GM12801 (cell line): ENCODE data around the gene RMC1.

Experiments
- TF ChIP-seq, protein P1 (sequence below): IDR thresholded peaks from one replicate; pipeline ENCODE4 v1.5.1; 2011; ENCODE audit warnings: control low read depth; ENCODE audit not compliant: insufficient read length; ENCODE audit errors: extremely low read depth

Gene RMC1

DNA sequence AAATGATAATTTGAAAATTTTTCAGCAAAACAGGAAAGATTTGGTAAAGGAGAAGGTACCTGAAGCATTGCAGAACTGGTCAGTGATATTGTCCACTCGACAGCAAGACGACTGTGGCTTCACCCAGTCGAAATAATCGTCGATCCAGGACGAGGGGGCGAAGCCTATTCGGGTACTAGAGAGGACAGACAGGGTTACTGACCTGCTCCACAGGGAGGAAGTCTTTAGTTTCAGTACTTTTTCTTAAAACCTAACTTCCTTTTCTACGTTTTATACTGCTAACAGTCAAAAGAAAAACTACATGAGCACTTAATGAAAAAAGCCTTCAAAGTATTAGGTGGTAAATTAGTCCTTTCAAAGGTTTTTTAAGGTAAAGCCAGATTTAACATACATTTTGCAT, 36.0 kb downstream of the RMC1 start:
- TF ChIP-seq, protein P1, sequence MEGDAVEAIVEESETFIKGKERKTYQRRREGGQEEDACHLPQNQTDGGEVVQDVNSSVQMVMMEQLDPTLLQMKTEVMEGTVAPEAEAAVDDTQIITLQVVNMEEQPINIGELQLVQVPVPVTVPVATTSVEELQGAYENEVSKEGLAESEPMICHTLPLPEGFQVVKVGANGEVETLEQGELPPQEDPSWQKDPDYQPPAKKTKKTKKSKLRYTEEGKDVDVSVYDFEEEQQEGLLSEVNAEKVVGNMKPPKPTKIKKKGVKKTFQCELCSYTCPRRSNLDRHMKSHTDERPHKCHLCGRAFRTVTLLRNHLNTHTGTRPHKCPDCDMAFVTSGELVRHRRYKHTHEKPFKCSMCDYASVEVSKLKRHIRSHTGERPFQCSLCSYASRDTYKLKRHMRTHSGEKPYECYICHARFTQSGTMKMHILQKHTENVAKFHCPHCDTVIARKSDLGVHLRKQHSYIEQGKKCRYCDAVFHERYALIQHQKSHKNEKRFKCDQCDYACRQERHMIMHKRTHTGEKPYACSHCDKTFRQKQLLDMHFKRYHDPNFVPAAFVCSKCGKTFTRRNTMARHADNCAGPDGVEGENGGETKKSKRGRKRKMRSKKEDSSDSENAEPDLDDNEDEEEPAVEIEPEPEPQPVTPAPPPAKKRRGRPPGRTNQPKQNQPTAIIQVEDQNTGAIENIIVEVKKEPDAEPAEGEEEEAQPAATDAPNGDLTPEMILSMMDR = no peak

DNA sequence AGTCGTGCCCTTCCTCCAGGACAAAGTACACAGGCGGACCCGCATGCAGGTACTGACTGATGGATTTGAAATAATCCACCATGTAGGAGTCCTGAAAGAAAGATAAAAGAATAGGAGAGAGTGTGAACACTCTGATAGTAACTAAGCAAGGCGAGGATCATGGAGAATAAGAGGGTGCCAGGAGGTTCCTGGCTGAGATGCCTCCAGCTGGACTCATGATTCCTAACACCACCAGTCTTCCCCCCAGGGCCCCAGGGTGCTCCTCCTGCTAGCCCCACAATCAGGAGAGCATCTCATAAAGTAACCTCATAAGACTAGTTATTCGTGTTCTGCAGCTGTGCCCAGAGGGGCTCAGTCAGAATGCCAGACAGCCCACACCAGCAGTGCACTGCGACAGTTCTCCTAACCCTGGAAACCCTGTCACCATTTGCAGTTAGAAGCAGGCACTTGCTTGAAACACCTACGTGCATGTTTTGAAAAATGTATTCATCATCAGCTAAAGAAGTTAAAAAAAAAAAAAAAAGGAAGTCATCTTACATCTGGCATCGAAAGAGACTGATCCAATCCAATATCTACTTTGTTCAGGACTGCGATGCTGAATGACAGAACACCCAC, 36.7 kb downstream of the RMC1 start:
- TF ChIP-seq, protein P1 = no peak

DNA sequence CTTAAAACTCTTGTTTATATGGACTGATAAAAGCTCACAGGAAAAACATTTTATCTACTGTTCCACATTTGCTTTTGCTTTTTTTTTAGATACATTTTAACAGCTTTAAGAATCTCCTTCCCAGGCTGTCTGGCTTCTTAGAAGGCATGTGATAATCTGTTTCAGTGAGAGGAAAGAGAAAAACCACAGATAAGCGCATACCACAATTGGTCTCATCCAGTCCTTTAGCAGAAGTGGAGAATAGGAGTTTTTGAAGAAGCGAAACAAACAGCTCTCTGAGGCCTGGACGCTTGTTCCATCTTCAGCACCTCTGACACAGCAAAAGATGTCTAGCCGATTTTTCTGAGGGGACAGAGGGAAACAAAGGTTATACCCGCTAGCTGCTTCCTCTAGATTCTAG, 37.6 kb downstream of the RMC1 start:
- TF ChIP-seq, protein P1 = no peak

DNA sequence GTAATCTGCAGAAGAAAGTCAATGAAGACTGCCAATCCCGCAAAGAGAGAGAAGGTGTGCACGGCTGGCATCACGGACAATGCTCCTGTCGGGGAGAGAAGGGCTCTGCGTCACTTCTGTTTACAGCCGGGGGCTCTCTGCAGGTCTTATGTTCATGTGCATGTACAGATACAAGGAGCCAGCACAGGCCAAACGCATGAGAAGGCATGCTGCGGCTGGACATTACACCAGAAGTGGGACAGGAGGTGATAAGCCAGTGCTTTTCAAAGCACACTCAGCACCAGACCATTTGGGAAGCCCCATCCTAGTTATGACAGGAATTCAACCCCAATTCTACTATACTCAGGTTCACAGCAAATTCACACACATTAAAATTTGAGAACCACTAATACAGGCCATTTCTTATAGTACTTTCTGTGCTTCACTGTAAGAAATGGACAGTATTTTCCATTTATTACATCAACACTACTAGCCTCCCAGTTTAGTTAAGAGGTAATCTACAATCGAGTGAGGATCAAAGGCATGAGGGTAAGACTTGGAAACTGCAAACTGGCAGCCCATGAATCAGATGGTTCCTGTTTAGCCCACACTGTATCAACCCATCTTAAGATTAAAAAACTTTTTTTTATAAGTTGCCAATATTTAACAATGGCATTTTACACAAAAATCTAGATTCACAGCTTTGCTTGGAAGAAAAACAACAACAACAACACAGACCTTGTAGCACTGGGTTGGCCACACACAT, 38.2 kb downstream of the RMC1 start:
- TF ChIP-seq, protein P1 = no peak

DNA sequence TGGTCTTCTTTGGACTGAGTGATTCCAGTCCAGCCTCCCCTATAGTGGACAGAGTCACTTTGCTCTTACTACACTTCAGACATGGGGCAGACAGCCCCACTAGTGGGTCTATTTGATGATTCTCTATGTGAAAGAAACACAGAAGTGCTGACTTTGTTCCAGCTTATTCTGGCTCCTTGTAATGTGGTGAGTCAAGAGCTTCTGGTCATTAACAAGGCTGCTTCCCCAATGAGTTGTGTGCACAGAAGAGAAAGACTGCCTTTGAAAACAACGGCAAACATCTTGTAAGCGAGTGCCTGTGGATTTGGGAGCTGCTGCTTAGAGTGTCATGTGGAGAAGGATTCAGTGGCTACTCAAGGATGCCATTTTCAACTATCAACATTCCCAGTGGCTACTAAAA, 39.1 kb downstream of the RMC1 start:
- TF ChIP-seq, protein P1 = no peak

DNA sequence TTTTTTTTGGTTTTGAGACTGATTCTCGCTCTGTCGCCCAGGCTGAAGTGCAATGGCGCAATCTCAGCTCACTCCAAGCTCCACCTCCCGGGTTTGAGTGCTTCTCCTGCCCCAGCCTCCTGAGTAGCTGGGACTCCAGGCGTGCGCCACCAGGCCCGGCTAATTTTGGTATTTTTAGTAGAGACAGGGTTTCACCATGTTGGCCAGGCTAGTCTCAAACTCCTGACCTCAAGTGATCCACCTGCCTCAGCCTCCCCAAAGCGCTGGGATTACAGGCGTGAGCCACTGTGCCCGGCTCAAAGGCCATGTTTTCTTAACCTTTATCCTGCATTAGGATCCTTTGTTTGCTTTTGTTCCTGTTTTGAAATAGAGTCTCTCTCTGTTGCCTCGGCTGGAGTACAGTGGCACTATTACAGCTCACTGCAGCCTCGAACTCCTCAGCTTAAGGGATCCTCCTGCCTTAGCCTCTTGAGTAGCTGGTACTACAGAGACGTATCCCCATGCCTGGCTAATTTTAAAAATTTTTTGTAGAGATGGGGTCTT, 42.0 kb downstream of the RMC1 start:
- TF ChIP-seq, protein P1 = no peak

DNA sequence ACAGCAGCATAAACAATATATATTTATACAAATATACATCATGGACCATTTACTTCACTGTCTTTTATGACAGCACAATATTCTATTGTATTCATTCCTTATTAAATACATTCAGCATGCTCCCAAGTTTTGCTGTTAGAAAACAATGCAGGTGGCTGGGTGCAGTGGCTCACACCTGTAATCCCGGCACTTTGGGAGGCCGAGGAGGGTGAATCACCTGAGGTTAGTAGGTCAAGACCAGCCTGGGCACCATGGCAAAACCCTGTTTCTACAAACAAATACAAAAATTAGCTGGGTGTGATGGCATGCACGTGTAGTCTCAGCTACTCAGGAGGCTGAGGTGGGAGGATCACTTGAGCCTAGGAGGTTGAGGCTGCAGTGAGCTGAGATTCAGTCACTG, 44.0 kb downstream of the RMC1 start:
- TF ChIP-seq, protein P1 = no peak
